ENCODE measurements around the gene IMMP1L.
A peak's percentile ranks its signal among the peaks of the same experiment; 100 is the strongest.

IMMP1L gene, protein sequence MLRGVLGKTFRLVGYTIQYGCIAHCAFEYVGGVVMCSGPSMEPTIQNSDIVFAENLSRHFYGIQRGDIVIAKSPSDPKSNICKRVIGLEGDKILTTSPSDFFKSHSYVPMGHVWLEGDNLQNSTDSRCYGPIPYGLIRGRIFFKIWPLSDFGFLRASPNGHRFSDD

DNA sequence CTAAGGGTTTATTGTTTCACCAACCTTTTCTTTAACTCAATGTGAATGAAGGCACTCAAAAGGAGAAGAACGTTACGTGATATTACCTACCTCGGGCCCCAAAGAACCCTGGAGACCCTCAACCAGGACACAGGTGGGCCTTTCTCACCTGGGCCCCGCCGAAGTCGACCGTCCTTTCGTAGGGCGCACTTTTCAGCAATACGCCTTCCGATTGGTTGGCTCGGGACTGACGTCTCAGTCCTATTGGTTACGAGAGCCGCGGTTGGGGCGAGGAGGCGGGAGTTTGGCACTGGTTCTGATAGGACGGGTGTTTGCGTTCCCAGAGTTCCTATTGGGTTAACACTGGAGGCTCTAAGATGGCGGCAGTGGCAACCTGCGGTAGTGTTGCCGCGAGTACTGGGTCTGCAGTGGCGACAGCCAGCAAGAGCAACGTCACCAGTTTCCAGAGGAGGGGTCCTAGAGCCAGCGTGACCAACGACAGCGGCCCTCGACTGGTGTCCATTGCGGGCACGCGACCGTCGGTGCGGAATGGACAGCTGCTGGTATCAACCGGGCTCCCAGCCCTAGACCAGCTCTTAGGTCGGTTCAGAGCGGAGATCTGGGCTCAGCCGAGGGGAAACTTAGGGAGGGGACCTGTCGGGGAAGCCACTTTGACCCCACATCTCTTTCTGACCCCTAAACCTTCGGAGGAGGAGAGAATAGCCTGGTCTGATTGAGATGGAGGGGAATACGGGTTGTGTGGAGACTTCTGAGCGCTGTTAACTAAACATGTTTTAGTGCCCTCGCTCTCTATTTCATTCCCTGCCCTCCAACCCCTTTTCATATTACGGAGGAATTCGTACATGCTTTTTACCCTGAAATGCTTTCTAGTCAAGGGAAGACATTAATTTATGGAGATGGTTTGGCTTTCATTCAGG, at the start of gene IMMP1L, which contains the start of gene ELP4:
Gene IMMP1L, minus strand, starts transcription at position 194 of the 917 bp plus-strand sequence. CDS start 46,346 bp downstream, outside the sequence.
Gene ELP4, plus strand, starts transcription at position 339 of the 917 bp plus-strand sequence. Its CDS starts 18 bp downstream, at position 357.
- TF ChIP-seq, protein P1, sequence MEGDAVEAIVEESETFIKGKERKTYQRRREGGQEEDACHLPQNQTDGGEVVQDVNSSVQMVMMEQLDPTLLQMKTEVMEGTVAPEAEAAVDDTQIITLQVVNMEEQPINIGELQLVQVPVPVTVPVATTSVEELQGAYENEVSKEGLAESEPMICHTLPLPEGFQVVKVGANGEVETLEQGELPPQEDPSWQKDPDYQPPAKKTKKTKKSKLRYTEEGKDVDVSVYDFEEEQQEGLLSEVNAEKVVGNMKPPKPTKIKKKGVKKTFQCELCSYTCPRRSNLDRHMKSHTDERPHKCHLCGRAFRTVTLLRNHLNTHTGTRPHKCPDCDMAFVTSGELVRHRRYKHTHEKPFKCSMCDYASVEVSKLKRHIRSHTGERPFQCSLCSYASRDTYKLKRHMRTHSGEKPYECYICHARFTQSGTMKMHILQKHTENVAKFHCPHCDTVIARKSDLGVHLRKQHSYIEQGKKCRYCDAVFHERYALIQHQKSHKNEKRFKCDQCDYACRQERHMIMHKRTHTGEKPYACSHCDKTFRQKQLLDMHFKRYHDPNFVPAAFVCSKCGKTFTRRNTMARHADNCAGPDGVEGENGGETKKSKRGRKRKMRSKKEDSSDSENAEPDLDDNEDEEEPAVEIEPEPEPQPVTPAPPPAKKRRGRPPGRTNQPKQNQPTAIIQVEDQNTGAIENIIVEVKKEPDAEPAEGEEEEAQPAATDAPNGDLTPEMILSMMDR (IDR thresholded peaks at IDR 0.05; ENCODE audit: extremely low read depth, missing control alignments): no peak
- DNase-seq (ENCODE audit: low spot score): peak; percentile 93

DNA sequence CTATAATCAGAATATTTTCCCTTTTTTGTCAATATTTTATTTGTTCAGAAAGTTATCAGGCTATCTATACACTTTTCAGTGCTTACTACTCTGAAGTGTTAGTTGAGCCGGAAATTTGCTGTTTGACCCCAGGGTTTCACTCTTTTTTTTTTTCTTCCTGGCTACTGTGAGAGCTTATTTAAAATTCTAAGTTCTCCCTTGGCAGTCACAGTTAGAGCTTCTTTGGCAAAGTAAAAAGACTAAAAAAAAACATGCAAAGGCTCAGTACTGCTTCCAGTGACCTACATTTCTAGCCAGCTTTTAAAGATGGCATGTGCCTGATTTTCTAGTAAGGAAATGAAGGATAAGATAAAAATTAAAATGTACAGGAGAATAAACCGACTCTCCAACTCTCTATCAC, 48.6 kb upstream of the IMMP1L start:
- TF ChIP-seq, protein P1 (IDR thresholded peaks at IDR 0.05; ENCODE audit: extremely low read depth, missing control alignments): no peak
- no peak for DNase-seq (ENCODE audit: low spot score)

GRCh38 chr11:31555938-31556337, 46.5 kb upstream of the IMMP1L start:
- DNase-seq (ENCODE audit: low spot score): no peak
- TF ChIP-seq, protein P1 (IDR thresholded peaks at IDR 0.05; ENCODE audit: extremely low read depth, missing control alignments): no peak

DNA sequence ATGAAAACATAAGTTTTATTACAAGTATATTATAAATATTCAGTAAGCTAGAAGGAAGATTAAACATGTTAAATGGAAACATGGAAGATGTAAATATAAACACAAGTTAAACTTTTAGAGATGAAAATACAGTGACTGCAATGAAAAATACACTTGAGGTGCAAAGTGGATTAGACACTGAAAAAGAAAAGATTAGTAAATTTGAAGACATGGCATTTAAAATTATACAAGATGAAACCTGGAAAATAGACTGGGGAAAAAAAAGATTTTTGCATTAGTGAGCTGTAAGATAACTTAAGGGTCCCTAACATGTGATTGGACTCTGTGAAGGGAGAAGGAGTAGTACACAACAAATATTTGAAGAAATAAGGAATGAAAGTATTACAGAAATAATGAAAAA, 33.4 kb upstream of the IMMP1L start:
- DNase-seq (ENCODE audit: low spot score): no peak
- TF ChIP-seq, protein P1 (IDR thresholded peaks at IDR 0.05; ENCODE audit: extremely low read depth, missing control alignments): no peak

DNA sequence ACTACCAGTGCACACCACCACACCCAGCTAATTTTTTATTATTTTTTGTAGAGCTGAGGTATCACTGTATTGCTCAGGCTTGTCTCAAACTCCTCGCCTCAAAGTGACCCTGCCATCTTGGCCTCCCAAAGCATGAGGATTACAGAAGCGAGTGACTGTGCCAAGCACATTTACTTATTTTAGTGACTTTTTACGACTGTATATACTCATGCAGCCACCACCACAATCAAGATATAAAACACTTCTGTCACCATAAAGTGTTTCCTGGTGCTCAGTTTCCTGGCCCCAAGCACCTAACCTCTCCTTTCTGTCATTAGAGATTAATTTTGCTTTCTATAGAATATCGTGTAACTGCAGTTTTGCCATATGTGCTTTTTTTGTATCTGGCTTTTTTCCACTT, 26.1 kb upstream of the IMMP1L start:
- no peak for DNase-seq (ENCODE audit: low spot score)
- TF ChIP-seq, protein P1 (IDR thresholded peaks at IDR 0.05; ENCODE audit: extremely low read depth, missing control alignments): no peak

DNA sequence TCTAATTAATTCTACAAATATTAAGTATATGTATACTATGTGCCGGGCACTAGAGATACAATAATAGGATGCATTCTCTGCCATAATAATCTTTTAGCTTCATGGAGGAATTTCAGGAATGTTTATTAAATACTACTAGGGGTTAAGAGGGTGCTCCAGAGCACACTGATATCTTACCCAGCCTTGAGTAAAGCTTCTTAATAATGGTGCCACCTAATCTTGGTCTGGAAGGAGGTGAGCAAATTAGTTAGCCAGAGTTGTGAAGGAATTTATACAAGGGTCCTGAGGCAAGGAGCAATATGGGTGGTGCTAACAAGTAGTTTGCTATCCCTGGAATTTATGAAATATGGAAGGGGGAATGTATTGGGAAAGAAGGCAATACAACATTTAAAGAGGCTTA, 21.9 kb upstream of the IMMP1L start:
- TF ChIP-seq, protein P1 (IDR thresholded peaks at IDR 0.05; ENCODE audit: extremely low read depth, missing control alignments): no peak
- no peak for DNase-seq (ENCODE audit: low spot score)

DNA sequence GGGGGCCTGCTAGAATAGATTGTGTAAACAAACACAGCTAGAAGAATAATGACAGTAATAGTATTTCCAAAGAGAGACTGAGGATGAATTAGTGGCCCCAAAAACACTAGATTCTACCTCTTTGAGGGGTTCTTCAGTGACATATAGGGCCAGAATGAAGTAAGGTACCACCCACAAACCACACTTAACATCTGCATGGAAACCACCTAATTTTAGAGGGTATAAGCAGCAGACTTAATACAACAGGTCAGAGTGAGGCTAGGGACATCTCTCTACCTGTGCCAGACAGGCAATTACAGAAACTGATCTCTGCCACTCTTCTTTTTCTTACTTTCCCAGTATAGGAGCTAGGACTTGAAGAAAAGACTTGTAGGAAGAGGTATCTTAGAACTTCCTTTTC, 20.3 kb upstream of the IMMP1L start:
- peak; percentile 4 for DNase-seq (ENCODE audit: low spot score)
- TF ChIP-seq, protein P1 (IDR thresholded peaks at IDR 0.05; ENCODE audit: extremely low read depth, missing control alignments): no peak

All from GM20000 (cell line).